Osteoblast (primary cell): ENCODE measurements around the gene GNAT2. TPM values are rescaled to one million over a fixed set of nuclear protein-coding genes. Genes with fewer than 3 reads are reported as not detected.

Source experiments
- DNase-seq: peaks from one replicate; pipeline ENCODE4 v3.0.0; 2011; ENCODE audit warnings: low spot score, mixed read lengths; ENCODE audit not compliant: insufficient read length; ENCODE audit errors: missing footprints
- H2AFZ ChIP-seq: 2 replicates; pipeline ENCODE4 v1.6.0; 2011; ENCODE audit warnings: mild to moderate bottlenecking, low read length
- H3K27ac ChIP-seq: 2 replicates; pipeline ENCODE4 v1.5.1; 2011; ENCODE audit warnings: mild to moderate bottlenecking, low read depth, low read length, moderate library complexity
- H3K27me3 ChIP-seq: 2 replicates; pipeline ENCODE4 v1.6.0; 2012; ENCODE audit warnings: mild to moderate bottlenecking, control low read depth, inconsistent platforms, low read length, moderate library complexity; ENCODE audit not compliant: insufficient read depth
- H3K36me3 ChIP-seq: 2 replicates; pipeline ENCODE4 v1.5.1; 2011; ENCODE audit warnings: mild to moderate bottlenecking, low read length, control low read depth, moderate library complexity; ENCODE audit not compliant: insufficient read depth
- H3K4me1 ChIP-seq: 2 replicates; pipeline ENCODE4 v1.5.1; 2011; ENCODE audit warnings: mild to moderate bottlenecking, low read length, control low read depth, moderate library complexity; ENCODE audit not compliant: insufficient read depth
- H3K4me2 ChIP-seq: 2 replicates; pipeline ENCODE4 v1.6.0; 2011; ENCODE audit warnings: mild to moderate bottlenecking, low read length; ENCODE audit not compliant: insufficient read depth
- H3K4me3 ChIP-seq: fragments of 200-600 bp; sonication (generic); 3 replicates; pipeline ENCODE4 v1.5.1; 2012; ENCODE audit warnings: mild to moderate bottlenecking, low read length, inconsistent platforms; ENCODE audit not compliant: insufficient read depth
- H3K79me2 ChIP-seq: 2 replicates; pipeline ENCODE4 v1.6.0; 2012; ENCODE audit warnings: mild to moderate bottlenecking, low read length, control low read depth, inconsistent platforms; ENCODE audit not compliant: insufficient read depth
- H3K9me3 ChIP-seq: 2 replicates; pipeline ENCODE4 v1.5.1; 2011; ENCODE audit warnings: low read depth, low read length, control low read depth
- H4K20me1 ChIP-seq: 2 replicates; pipeline ENCODE4 v1.6.0; 2012; ENCODE audit warnings: mild to moderate bottlenecking, low read length, control low read depth; ENCODE audit not compliant: insufficient read depth
- total RNA-seq: library from RNA; depleted of rRNA; stranded (reverse); fragments of >200 nt; gene quantifications from 2 replicates; pipeline ENCODE4 v1.2.3, GENCODE V29; 2012
- TF ChIP-seq, protein P1 (sequence below): IDR thresholded peaks from 2 replicates; pipeline ENCODE4 v1.5.1; 2011; ENCODE audit warnings: mild to moderate bottlenecking, low read depth, low read length, moderate library complexity; ENCODE audit errors: extremely low read depth

GNAT2 gene
- total RNA-seq, 1 donor, result 0.72 TPM

GRCh38 chr1:109618661-109619575 is 498 bp downstream of the GNAT2 start:
- Histone ChIP-seq H3K4me2 (peak overlapping the region; percentile 98), H2AFZ (peak overlapping the region; percentile 56), H3K4me1 (peaks cover 50% of the 10 kb centered on the region), H3K27me3 (no peaks in the 10 kb centered on the region), H4K20me1 (peaks cover 27% of the 10 kb centered on the region), H3K9me3 (no peaks in the 10 kb centered on the region), H3K27ac (peak overlapping the region; percentile 93), H3K79me2 (peaks cover 41% of the 10 kb centered on the region), H3K4me3 (peak overlapping the region; percentile 97), H3K36me3 (no peaks in the 10 kb centered on the region)
- DNase-seq, result no peak
- TF ChIP-seq, protein P1, sequence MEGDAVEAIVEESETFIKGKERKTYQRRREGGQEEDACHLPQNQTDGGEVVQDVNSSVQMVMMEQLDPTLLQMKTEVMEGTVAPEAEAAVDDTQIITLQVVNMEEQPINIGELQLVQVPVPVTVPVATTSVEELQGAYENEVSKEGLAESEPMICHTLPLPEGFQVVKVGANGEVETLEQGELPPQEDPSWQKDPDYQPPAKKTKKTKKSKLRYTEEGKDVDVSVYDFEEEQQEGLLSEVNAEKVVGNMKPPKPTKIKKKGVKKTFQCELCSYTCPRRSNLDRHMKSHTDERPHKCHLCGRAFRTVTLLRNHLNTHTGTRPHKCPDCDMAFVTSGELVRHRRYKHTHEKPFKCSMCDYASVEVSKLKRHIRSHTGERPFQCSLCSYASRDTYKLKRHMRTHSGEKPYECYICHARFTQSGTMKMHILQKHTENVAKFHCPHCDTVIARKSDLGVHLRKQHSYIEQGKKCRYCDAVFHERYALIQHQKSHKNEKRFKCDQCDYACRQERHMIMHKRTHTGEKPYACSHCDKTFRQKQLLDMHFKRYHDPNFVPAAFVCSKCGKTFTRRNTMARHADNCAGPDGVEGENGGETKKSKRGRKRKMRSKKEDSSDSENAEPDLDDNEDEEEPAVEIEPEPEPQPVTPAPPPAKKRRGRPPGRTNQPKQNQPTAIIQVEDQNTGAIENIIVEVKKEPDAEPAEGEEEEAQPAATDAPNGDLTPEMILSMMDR, result no peak

DNA sequence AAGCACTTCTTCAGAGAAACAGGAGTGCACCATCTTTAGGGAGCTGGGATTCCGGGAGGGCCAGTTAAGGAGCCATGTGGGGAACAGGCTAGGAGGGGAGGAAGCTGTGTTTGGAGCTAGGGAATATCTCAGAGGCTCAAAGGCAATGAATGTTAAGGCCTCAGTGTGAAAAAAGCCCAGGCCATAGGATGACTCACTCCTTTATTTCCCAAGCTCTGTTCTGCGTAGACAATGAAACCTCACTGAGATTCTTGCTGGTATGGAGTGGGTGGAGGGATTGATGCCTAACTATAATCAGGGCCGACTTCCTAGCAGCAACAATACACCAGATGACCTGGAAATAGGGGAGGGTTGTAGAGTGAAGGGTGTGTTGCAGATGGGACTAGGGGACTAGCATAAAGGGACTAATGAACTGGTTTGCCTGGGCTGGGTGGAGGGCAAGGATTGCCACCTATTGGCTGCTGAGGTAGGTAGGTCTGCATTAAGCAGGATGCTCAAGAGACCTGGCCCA is 2.1 kb downstream of the GNAT2 start:
- no peaks in the 10 kb centered on the region for H3K27me3 ChIP-seq
- H3K9me3 ChIP-seq, result no peaks in the 10 kb centered on the region
- peak overlapping the region; percentile 93 for H3K27ac ChIP-seq
- peak overlapping the region; percentile 47 for H3K4me2 ChIP-seq
- H2AFZ ChIP-seq, result peak overlapping the region; percentile 64
- TF ChIP-seq, protein P1, result no peak
- no peaks in the 10 kb centered on the region for H3K36me3 ChIP-seq
- H4K20me1 ChIP-seq, result peaks cover 11% of the 10 kb centered on the region
- no peak overlapping the region for H3K4me3 ChIP-seq
- peaks cover 25% of the 10 kb centered on the region for H3K79me2 ChIP-seq
- DNase-seq, result peak; percentile 90
- H3K4me1 ChIP-seq, result peaks cover 43% of the 10 kb centered on the region

GRCh38 chr1:109616391-109616790 is 3.0 kb downstream of the GNAT2 start:
- Histone ChIP-seq H3K4me3 (no peak overlapping the region), H3K36me3 (no peaks in the 10 kb centered on the region), H3K4me2 (no peak overlapping the region), H3K27ac (peak overlapping the region; percentile 93), H3K9me3 (no peaks in the 10 kb centered on the region), H3K4me1 (peaks cover 34% of the 10 kb centered on the region), H3K27me3 (no peaks in the 10 kb centered on the region), H3K79me2 (peaks cover 16% of the 10 kb centered on the region), H2AFZ (no peak overlapping the region), H4K20me1 (peaks cover 2% of the 10 kb centered on the region)
- DNase-seq, result no peak
- TF ChIP-seq, protein P1, result no peak

DNA sequence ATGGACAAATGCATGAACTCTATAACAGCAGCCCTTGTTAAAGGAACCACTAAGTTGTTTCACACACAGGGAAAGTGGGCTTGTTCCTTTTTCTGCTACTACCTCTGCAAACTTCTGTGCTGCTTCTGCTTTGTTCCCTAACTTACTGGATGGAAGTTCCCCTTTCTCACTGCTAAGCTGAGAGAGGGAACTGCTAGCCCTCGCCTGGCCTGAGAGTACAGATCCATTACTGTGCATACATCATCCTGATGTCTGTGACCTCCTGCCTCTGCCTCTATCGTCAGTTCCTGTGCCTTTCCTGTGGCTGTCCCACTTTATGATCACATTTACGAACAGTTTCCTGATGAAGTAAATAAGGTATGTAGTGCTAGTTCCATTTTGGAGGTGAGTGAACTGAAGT is 3.5 kb downstream of the GNAT2 start:
- Histone ChIP-seq H3K36me3 (no peaks in the 10 kb centered on the region), H3K4me1 (peaks cover 34% of the 10 kb centered on the region), H2AFZ (no peak overlapping the region), H3K4me3 (no peak overlapping the region), H3K4me2 (no peak overlapping the region), H3K27me3 (no peaks in the 10 kb centered on the region), H4K20me1 (no peaks in the 10 kb centered on the region), H3K9me3 (no peaks in the 10 kb centered on the region), H3K27ac (peak overlapping the region; percentile 93), H3K79me2 (peaks cover 11% of the 10 kb centered on the region)
- DNase-seq, result no peak
- TF ChIP-seq, protein P1, result no peak
